ENCODE data around the gene CCDC186. TPM values are rescaled to one million over a fixed set of nuclear protein-coding genes. Genes with fewer than 3 reads are reported as not detected.
A peak's percentile ranks its signal among the peaks of the same experiment; 100 is the strongest.

CCDC186 gene
- polyA plus RNA-seq, 4 donors, result 19.4 to 33.1 (median 24.7) TPM

- DNase-seq (ENCODE audit: low read depth in 4 of 4, low spot score in 2 of 4), result no peak
Measured at GRCh38 chr10:114117728-114118127, 56.3 kb downstream of the CCDC186 start.

- no peak for DNase-seq (ENCODE audit: low read depth in 4 of 4, low spot score in 2 of 4)
Measured at GRCh38 chr10:114115661-114116445, 58.1 kb downstream of the CCDC186 start.

DNA sequence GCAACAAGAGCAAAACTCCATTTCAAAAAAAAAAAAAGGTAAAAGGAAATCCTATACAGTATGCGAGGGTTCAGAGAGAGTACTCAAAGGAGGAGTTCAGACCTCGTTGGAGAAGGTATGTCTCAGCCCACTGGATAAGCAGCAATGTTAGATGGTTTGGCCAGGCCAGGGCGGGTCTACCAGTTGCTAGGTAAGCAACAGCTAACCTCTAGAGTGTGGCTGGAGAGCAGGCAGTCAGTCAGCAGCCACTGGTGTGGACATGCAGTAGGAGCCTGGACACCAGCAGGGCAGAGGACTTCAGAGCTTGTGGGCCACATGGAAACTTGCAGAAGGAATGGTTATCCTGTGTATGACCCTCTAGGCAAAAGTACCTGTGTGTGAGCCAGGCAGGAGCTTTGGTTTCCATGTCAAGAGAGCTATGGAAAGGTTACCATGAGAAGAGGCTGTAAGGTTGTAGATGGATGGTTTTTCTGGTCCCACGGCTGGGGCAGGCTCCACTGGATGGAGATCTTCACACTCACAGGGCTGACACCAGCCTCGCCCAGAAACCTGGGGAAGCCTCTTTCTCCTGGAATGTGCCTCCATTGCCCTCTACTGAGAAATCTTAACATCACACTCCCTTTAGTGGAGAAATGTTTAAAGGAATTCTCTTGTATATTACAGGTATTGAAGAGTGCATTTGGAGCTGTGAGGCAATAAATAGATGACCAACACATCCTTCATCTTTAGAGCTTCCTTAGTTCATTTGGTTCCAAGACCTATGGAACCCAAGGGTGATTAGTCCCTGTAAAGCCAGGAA, 63.6 kb downstream of the CCDC186 start:
- DNase-seq (ENCODE audit: low read depth in 4 of 4, low spot score in 2 of 4), result no peak

DNA sequence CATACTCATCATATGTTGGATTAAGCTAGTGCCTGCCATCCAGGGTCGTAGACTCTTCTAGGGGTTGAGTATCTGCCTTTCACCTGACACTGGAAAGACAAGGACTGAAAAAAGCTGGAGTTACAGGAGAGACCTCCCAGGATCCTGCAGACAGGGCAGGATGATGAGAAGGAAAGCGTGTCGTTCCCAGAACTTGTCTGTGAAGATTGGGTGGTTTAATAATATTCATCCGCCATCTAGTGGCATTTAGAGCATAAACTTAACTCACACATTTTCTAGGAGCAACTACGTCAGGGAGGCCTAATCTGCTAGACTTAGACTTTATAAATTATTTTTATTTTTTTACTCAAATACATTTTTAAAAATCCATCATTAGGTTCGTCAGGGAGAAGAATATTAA, 70.7 kb downstream of the CCDC186 start:
- DNase-seq (ENCODE audit: low read depth in 4 of 4, low spot score in 2 of 4), result peak in 2 of 4 donors; percentile 24 to 51

DNA sequence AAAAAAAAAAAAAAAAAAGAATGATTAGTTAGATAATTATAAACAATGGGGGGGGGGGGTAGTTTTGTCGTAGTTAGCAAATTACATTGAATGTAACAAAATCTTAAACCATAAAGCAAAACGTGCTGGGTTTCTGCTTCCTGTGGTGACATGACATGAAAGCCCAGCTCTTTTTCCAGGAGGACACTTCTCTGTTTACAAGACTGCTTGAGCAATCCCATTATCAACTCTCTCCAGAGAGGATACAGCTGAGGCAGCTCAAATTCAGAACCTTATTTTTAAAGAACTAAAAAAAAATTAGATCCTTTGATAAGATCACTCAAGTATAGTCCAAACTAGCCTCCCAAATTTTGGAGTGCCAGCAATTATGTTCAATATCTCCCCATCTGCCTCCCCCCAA, 71.7 kb downstream of the CCDC186 start:
- no peak for DNase-seq (ENCODE audit: low read depth in 4 of 4, low spot score in 2 of 4)

- DNase-seq (ENCODE audit: low read depth in 4 of 4, low spot score in 2 of 4), result peak in 1 of 4 donors; percentile 32
Measured at GRCh38 chr10:114100848-114101741, 72.9 kb downstream of the CCDC186 start.

DNA sequence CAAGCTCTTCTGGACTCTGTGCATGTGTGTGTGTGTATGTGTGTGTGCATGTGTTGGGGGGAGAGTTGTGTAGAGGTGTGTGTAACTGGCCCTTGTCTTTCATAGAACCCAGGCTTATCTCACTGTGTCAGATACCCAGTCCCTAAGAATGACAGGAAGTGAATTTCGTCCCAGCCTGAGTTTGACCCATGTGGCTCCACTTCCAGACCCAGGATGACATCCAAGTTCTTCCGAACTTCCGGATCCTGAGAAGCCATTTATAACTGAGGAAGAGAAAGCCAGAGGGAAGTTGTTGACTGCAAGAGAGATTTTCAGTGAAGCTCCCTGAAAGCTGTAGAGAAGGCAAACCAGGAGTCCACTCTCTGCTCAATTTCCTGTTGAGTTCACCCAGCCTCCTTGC, 77.1 kb downstream of the CCDC186 start:
- no peak for DNase-seq (ENCODE audit: low read depth in 4 of 4, low spot score in 2 of 4)

DNA sequence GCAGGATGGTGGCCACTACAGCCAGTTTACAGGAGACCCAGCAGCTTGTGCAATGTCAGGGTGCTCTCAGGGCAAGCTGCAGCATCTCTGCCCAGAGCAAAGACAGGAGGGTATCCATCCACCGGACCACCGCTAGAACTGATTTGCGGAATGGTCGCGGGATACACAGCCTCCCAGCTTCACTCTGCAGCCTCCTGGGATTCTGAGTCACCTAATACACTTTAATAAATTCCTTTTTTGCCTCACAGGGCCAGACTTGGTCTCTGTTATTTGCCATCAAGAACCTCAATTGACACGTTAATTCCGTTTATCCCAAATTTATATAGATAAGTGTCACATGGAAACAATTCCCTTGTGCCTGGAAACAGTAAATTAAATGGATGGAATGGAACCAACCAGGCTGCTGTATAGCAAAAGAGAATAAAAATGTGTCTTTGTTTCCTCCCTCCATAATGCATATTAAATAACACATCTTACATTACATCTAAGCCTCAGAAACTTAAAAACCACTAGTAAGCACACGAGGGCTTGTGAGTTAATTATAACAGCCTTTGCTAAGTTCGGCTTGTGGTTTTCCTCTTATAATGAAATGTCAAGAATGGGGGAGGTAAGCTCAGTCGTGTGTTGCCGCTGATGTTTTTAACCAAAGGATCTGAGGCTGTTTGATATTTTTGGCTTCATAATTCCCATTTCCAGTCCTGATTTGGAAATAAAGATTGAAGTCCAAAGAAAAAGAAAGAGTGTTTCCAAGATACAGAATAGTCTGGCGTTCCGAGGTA, 78.3 kb downstream of the CCDC186 start:
- no peak for DNase-seq (ENCODE audit: low read depth in 4 of 4, low spot score in 2 of 4)

DNA sequence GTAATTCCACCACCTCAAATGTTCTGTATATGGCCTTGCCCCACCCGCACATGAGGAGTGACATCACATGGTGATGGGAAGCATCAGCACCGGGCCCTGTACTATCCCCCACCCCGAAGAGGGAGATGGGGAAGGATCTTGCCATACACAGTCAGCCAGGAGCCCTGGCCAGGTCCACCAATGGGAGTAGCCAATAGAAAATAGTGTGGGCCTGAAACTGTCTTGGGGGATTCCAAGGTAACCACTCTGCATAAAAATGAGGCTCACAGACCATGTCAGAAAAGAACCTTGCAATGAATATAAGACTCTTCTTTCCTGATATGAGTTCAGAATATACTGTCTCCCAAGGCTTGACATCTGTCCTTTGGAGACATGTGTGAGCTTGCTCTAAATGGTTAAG, 79.2 kb downstream of the CCDC186 start:
- DNase-seq (ENCODE audit: low read depth in 4 of 4, low spot score in 2 of 4), result no peak

DNA sequence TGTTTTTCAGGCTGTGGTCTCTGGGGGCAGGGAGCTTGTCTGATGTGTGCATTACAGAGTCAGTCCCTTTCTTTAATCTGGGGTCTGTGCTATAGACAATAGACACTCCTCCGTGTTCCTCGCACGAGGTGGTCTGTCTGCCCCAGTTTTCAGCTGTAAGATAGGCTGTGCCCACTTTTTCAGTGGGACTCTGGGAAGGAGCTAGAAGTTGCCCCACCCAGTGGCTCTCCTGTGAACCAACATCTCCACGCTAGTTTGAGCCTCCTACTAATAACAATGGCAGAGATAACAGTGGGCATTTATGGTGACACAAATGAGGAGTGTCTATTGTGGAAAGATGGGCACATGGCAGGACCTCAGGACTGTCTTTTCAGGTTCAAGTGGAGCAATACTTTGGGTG, 86.3 kb downstream of the CCDC186 start:
- DNase-seq (ENCODE audit: low read depth in 4 of 4, low spot score in 2 of 4), result no peak

DNA sequence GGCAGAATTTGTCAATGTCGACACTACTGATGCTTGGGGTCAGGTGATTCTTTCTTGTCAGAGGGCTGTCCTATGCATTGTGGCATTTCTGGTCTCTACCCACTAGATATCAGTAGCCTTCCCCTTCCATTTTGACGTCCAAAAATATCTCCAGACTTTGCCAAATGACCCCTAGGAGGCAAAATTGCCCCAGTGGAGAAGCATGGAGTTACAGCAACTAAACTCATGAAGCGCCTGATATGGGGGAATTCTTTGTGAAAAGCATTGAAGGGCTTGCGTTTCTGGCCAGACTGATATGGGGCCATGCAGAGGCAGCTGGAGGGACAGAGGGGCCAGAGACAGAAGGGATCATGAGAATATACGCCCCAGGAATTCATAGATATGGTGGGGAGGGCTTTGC, 86.7 kb downstream of the CCDC186 start:
- no peak for DNase-seq (ENCODE audit: low read depth in 4 of 4, low spot score in 2 of 4)

DNA sequence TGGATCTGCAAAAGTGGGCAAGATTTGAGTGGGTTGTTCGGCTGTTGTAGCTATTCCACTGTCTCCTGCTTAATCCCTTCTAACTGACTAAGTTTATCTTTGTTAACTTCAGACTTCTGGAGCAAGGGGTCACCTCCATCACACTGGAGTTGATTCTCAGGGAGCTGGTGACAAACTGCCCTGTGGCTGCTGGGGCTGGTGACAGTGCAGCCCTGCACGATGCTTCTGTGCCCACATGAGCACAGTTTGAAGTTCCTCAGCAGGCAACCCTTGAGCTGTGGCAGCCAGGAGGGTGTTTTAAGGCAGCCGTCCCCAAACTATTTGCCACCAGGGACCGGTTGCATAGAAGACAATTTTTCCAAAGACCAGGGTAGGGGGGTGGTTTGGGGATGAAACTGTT, 89.8 kb downstream of the CCDC186 start:
- DNase-seq (ENCODE audit: low read depth in 4 of 4, low spot score in 2 of 4), result no peak

GRCh38 chr10:114083040-114083439, 91.0 kb downstream of the CCDC186 start:
- DNase-seq (ENCODE audit: low read depth in 4 of 4, low spot score in 2 of 4), result no peak

GRCh38 chr10:114081911-114082583, 92.0 kb downstream of the CCDC186 start:
- no peak for DNase-seq (ENCODE audit: low read depth in 4 of 4, low spot score in 2 of 4)

- no peak for DNase-seq (ENCODE audit: low read depth in 4 of 4, low spot score in 2 of 4)
Measured at GRCh38 chr10:114079421-114079820, 94.6 kb downstream of the CCDC186 start.

- no peak for DNase-seq (ENCODE audit: low read depth in 4 of 4, low spot score in 2 of 4)
Measured at GRCh38 chr10:114078346-114078745, 95.7 kb downstream of the CCDC186 start.

- DNase-seq (ENCODE audit: low read depth in 4 of 4, low spot score in 2 of 4), result no peak
Measured at GRCh38 chr10:114077815-114078219, 96.2 kb downstream of the CCDC186 start.

- DNase-seq (ENCODE audit: low read depth in 4 of 4, low spot score in 2 of 4), result no peak
Measured at GRCh38 chr10:114077347-114077746, 96.7 kb downstream of the CCDC186 start.

DNA sequence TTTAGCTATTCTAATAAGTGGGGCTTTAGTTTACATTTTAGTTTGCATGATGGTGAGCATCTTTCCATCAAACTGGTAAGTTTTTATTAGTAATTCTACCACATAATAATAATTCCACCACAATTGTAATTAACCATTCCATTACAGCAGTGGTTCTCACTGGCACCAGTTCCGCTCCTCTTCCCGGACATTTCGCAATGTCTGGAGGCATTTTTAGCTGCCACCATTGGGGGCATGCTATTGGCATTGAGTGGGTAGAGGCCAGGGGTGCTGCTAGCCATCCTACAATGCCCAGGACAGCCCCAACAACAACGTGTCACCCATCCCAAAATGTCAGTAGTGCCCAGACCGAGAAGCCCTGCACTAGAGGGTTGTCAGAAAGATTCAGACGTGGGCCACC, 98.9 kb downstream of the CCDC186 start:
- no peak for DNase-seq (ENCODE audit: low read depth in 4 of 4, low spot score in 2 of 4)

Measured in left renal cortex interstitium (tissue), 4 donors.